ENCODE measurements around the gene RAB6D.
"Not testable (repeated sequence)": the region's sequence is repeated elsewhere in the genome, so short reads cannot be mapped to it uniquely, and the experiment has no call there.

Gene RAB6D

GRCh38 chr2:131363703-131364186, at the start of gene RAB6D:
TSS of gene RAB6D (minus strand) at chr2:131364168. CDS start at chr2:131363720, 448 bp downstream.
- peaks cover 22% of the 10 kb centered on the region for H3K27me3 ChIP-seq (ENCODE audit: insufficient read depth, poor library complexity, severe bottlenecking)
- not testable (repeated sequence) for H3K9me3 ChIP-seq (ENCODE audit: severe bottlenecking); DNase-seq (ENCODE audit: low spot score); H3K27ac ChIP-seq (ENCODE audit: poor library complexity, severe bottlenecking); H3K4me3 ChIP-seq (ENCODE audit: severe bottlenecking); H3K36me3 ChIP-seq (ENCODE audit: low read depth); H3K4me1 ChIP-seq (ENCODE audit: insufficient read depth, poor library complexity, severe bottlenecking)
- peak; percentile 59; the same call in 2 of the 3 replicates for ATAC-seq (ENCODE audit: low read depth)

GRCh38 chr2:131413148-131413747, 49.3 kb upstream of the RAB6D start:
- Histone ChIP-seq H3K27ac (ENCODE audit: poor library complexity, severe bottlenecking) (no peak overlapping the region), H3K9me3 (ENCODE audit: severe bottlenecking) (no peaks in the 10 kb centered on the region), H3K4me1 (ENCODE audit: insufficient read depth, poor library complexity, severe bottlenecking) (no peaks in the 10 kb centered on the region), H3K4me3 (ENCODE audit: severe bottlenecking) (no peak overlapping the region), H3K36me3 (ENCODE audit: low read depth) (no peaks in the 10 kb centered on the region), H3K27me3 (ENCODE audit: insufficient read depth, poor library complexity, severe bottlenecking) (peaks cover 33% of the 10 kb centered on the region)
- peak; percentile 87 for TF ChIP-seq CTCF (IDR thresholded peaks at IDR 0.05; ENCODE audit: poor library complexity, severe bottlenecking)
- ATAC-seq (ENCODE audit: low read depth) (peak; percentile 61), DNase-seq (ENCODE audit: low spot score) (no peak)

- no peak for ATAC-seq (ENCODE audit: low read depth)
- no peaks in the 10 kb centered on the region for H3K4me1 ChIP-seq (ENCODE audit: insufficient read depth, poor library complexity, severe bottlenecking)
- H3K27ac ChIP-seq (ENCODE audit: poor library complexity, severe bottlenecking) = no peak overlapping the region
- H3K27me3 ChIP-seq (ENCODE audit: insufficient read depth, poor library complexity, severe bottlenecking) = peaks cover 32% of the 10 kb centered on the region
- no peak for TF ChIP-seq CTCF (IDR thresholded peaks at IDR 0.05; ENCODE audit: poor library complexity, severe bottlenecking)
- H3K36me3 ChIP-seq (ENCODE audit: low read depth) = no peaks in the 10 kb centered on the region
- DNase-seq (ENCODE audit: low spot score) = no peak
- H3K9me3 ChIP-seq (ENCODE audit: severe bottlenecking) = no peaks in the 10 kb centered on the region
- H3K4me3 ChIP-seq (ENCODE audit: severe bottlenecking) = no peak overlapping the region
Measured at GRCh38 chr2:131410173-131410572, 46.2 kb upstream of the RAB6D start.

GRCh38 chr2:131408778-131409177, 44.8 kb upstream of the RAB6D start:
- H3K9me3 ChIP-seq (ENCODE audit: severe bottlenecking) = no peaks in the 10 kb centered on the region
- H3K4me1 ChIP-seq (ENCODE audit: insufficient read depth, poor library complexity, severe bottlenecking) = no peaks in the 10 kb centered on the region
- no peak overlapping the region for H3K4me3 ChIP-seq (ENCODE audit: severe bottlenecking)
- no peak overlapping the region for H3K27ac ChIP-seq (ENCODE audit: poor library complexity, severe bottlenecking)
- no peak for TF ChIP-seq CTCF (IDR thresholded peaks at IDR 0.05; ENCODE audit: poor library complexity, severe bottlenecking)
- peaks cover 32% of the 10 kb centered on the region for H3K27me3 ChIP-seq (ENCODE audit: insufficient read depth, poor library complexity, severe bottlenecking)
- DNase-seq (ENCODE audit: low spot score) (no peak), ATAC-seq (ENCODE audit: low read depth) (no peak)
- H3K36me3 ChIP-seq (ENCODE audit: low read depth) = no peaks in the 10 kb centered on the region

- no peak for TF ChIP-seq CTCF (IDR thresholded peaks at IDR 0.05; ENCODE audit: poor library complexity, severe bottlenecking)
- H3K4me3 ChIP-seq (ENCODE audit: severe bottlenecking) = no peak overlapping the region
- ATAC-seq (ENCODE audit: low read depth) (no peak), DNase-seq (ENCODE audit: low spot score) (no peak)
- H3K27me3 ChIP-seq (ENCODE audit: insufficient read depth, poor library complexity, severe bottlenecking) = peaks cover 32% of the 10 kb centered on the region
- no peaks in the 10 kb centered on the region for H3K36me3 ChIP-seq (ENCODE audit: low read depth)
- H3K4me1 ChIP-seq (ENCODE audit: insufficient read depth, poor library complexity, severe bottlenecking) = no peaks in the 10 kb centered on the region
- H3K27ac ChIP-seq (ENCODE audit: poor library complexity, severe bottlenecking) = no peak overlapping the region
- H3K9me3 ChIP-seq (ENCODE audit: severe bottlenecking) = no peaks in the 10 kb centered on the region
Measured at GRCh38 chr2:131408207-131408606, 44.2 kb upstream of the RAB6D start.
